PC-3 (cell line): Measurements from ENCODE around the gene CIAO1.

ENCODE experiments used
- CTCF ChIP-seq: fragments of 300-600 bp; sonication (generic); conservative IDR thresholded peaks from 2 replicates; pipeline ENCODE4 v1.5.1; 2017; ENCODE audit warnings: antibody characterized with exemption, low read depth, mild to moderate bottlenecking, low read length
- EZH2 ChIP-seq: fragments of 300-600 bp; sonication (generic); IDR thresholded peaks from one replicate; pipeline ENCODE4 v1.6.1; 2017; ENCODE audit warnings: antibody characterized with exemption, mild to moderate bottlenecking, low read length; ENCODE audit not compliant: unreplicated experiment

GRCh38 chr2:96296925-96297324 lies 30.9 kb downstream of the CIAO1 start:
- TF ChIP-seq EZH2 (no peak), CTCF (no peak)
